Measurements from ENCODE around the gene MXRA7.
"Not testable (repeated sequence)": the region's sequence is repeated elsewhere in the genome, so short reads cannot be mapped to it uniquely, and the experiment has no call there.

The MXRA7 gene

DNA sequence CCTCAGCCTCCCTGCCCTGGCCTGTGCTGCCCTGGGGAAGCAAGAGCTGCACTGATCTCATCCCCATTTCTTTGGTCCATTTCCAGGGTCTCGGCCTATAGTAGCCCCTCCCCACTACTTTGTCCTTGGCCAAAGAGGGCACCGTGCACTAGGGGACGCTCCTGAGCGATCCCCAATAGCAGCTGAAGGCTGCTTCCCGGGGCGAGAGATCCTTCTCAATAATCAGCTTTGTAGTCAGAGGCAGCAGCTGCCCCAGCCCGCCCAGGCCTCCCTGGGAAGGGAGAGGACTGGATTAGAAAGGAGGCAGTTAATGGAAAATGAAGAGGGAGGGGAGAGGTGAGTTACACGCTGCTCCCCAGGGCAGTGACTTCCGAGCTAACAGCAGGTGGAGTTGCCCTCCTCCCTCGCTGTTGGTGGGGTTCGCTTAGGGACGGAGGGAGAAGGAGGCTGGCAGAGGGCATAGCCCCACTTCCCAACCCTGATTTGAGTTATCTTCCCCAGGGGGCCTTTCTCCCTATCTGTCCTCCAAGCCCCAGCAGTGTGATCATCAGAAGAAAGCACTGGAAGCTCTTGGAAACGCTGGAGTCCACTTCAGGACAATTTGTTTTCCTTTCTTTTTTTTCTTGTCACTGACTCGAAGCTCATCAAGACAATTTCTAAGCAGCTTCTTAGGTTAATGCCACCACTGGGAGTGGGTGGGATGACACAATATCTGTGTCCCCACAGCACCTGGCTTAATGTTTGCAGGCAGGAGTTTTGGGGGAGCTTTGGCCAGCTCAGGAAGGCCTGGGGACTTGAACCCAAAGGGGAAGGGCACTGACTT, 2.6 kb downstream of the MXRA7 start:
- no peak for DNase-seq (ENCODE audit: low read depth in 1 of 2, low spot score in 1 of 2)
- in situ Hi-C loops (cut with HindIII; ENCODE audit: low pct_unique_long_range_greater_than_20kb, low sequenced_read_pairs) = no loop called here
- TF ChIP-seq JUND (IDR thresholded peaks at IDR 0.05; ENCODE audit: low read depth) = no peak

DNA sequence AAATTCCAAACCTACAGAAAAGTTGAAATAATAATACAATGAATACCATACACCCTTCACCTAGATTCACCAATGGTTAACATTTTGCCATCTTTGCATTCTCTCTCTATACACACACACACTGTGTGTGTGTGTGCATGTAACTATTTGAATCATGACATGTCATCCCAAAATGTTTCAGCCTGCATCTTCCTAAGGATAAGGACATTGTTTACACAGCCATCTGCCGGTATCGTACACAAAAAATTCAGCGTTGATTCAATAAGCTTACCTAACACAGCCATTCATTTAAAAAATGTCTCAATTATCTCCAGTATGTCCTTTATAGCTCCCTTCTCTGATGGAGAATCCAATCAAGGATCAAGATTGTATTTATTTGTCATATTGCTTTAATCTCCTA, 3.9 kb downstream of the MXRA7 start:
- in situ Hi-C loops (cut with HindIII; ENCODE audit: low pct_unique_long_range_greater_than_20kb, low sequenced_read_pairs) = no loop called here
- no peak for TF ChIP-seq JUND (IDR thresholded peaks at IDR 0.05; ENCODE audit: low read depth)
- DNase-seq (ENCODE audit: low read depth in 1 of 2, low spot score in 1 of 2) = no peak

DNA sequence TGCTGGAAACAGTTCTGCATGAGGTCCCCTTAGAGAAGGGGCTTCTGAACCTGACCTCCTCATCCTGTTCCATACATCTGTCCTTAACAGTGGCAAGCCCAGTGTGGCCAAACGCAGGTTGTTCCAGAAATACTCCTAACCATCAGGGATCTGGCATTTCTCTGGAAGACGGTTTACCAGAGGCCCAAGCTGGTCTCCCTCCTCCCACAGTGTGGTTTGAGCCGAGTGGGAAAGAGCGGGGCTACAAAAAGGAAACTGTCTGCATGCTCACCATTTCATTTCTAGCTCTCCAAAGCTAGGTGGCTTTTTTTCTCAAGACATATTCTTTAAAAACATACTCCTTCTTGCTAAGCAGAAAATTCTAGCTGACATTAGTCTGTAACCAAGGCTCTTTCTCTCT, 6.0 kb downstream of the MXRA7 start:
- TF ChIP-seq JUND (IDR thresholded peaks at IDR 0.05; ENCODE audit: low read depth) = no peak
- in situ Hi-C loops (cut with HindIII; ENCODE audit: low pct_unique_long_range_greater_than_20kb, low sequenced_read_pairs) = no loop called here
- no peak for DNase-seq (ENCODE audit: low read depth in 1 of 2, low spot score in 1 of 2)

- DNase-seq (ENCODE audit: low read depth in 1 of 2, low spot score in 1 of 2) = no peak
- TF ChIP-seq JUND (IDR thresholded peaks at IDR 0.05; ENCODE audit: low read depth) = no peak
- in situ Hi-C loops (cut with HindIII; ENCODE audit: low pct_unique_long_range_greater_than_20kb, low sequenced_read_pairs) = no loop called here
Observed at GRCh38 chr17:76702941-76703637, 7.7 kb downstream of the MXRA7 start.

GRCh38 chr17:76702076-76702475, 8.7 kb downstream of the MXRA7 start:
- no peak for DNase-seq (ENCODE audit: low read depth in 1 of 2, low spot score in 1 of 2)

GRCh38 chr17:76701471-76701967, 9.2 kb downstream of the MXRA7 start:
- TF ChIP-seq JUND (IDR thresholded peaks at IDR 0.05; ENCODE audit: low read depth) = no peak

More at GRCh38 chr17:76702076-76702475, 8.7 kb downstream of the MXRA7 start:
- in situ Hi-C loops (cut with HindIII; ENCODE audit: low pct_unique_long_range_greater_than_20kb, low sequenced_read_pairs) = no loop called here
- no peak for TF ChIP-seq JUND (IDR thresholded peaks at IDR 0.05; ENCODE audit: low read depth)

DNA sequence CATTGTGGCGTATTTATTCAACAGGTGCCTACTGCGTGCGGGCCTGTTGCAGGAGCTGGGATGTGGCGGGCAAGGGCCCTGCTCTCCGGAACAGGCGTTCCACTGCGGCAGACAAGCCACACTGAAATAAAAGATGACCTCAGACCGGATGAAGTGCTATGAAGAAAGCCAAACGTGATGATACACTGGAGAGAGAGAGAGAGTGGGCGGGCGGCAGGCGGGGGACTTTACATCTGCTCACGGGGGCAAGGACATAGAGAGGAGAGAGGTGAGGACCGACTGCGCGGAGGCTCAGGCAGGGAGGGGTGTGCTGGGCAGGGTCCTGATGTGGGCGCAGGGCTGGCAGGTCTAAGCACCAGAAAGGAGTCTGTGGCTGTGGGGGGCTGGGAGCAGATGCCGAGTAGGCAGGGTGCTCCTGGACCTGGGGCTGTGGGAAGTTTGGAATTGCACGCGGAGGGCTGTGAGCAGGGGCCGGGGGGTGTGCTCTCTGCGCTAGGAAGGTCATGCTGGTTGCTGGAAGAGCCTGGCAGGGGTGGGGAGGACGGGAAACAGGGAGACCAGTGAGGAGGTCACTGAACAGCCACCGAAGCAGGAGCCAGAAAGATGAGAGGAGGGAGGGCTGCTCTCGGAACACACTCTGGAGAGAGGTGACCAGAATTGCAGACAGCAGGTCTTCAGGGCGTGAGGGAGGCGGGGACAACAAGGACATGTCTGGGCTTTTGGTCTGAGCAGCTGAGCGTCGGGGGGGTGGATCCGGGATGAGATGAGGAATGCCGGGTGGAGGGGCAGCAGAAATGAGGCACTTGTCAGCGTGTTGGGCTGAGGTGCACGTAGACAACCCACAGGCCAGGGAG, 9.9 kb downstream of the MXRA7 start:
- no peak for TF ChIP-seq JUND (IDR thresholded peaks at IDR 0.05; ENCODE audit: low read depth)
- DNase-seq (ENCODE audit: low read depth in 1 of 2, low spot score in 1 of 2) = no peak
- in situ Hi-C loops (cut with HindIII; ENCODE audit: low pct_unique_long_range_greater_than_20kb, low sequenced_read_pairs) = no loop called here

More at GRCh38 chr17:76701471-76701967, 9.2 kb downstream of the MXRA7 start:
- no peak for DNase-seq (ENCODE audit: low read depth in 1 of 2, low spot score in 1 of 2)
- in situ Hi-C loops (cut with HindIII; ENCODE audit: low pct_unique_long_range_greater_than_20kb, low sequenced_read_pairs) = no loop called here

- TF ChIP-seq JUND (IDR thresholded peaks at IDR 0.05; ENCODE audit: low read depth) = no peak
- in situ Hi-C loops (cut with HindIII; ENCODE audit: low pct_unique_long_range_greater_than_20kb, low sequenced_read_pairs) = no loop called here
Observed at GRCh38 chr17:76700270-76700616, 10.5 kb downstream of the MXRA7 start.

GRCh38 chr17:76698466-76698977, 12.2 kb downstream of the MXRA7 start:
- DNase-seq (ENCODE audit: low read depth in 1 of 2, low spot score in 1 of 2); in situ Hi-C loops (cut with HindIII; ENCODE audit: low pct_unique_long_range_greater_than_20kb, low sequenced_read_pairs): not testable (repeated sequence)

More at GRCh38 chr17:76700270-76700616, 10.5 kb downstream of the MXRA7 start:
- DNase-seq (ENCODE audit: low read depth in 1 of 2, low spot score in 1 of 2) = no peak

DNA sequence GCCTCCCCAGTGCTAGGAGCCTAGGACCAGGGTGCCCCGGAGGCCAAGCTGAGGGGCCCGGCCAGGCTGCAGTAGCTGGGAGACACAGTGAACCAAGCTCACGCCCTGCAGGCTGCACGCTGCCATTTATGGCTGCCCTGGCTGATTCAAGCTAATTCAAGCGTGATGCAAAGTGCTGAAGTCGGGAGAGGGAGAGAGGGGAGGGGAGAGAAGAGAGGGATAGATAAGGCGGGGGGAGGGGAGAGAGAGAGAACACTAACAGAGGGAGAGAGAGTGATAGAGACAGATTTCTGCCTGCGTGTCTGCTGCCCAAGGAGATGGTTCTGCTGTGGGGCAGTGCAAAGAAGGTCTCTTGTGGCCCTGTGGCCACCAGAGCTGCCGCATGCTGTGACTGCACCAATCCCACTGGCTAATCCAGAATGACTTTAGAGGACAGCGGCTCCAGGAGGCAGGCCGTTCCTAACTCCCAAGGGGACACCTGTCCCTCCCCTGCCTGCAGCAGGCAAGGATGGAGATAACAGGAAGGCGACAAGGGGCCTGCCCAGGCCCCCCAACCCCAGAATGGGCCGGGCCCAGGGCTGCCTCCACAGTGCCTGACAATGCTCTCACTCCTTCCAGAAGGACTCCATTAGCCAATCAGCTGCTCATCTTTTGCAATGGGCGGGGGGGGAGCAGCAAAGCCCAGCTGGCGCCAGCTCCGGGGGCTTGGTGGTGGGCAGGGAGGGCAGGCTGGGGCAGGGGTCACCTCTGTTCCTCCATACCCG, 12.9 kb downstream of the MXRA7 start:
- no peak for TF ChIP-seq JUND (IDR thresholded peaks at IDR 0.05; ENCODE audit: low read depth)
- in situ Hi-C loops (cut with HindIII; ENCODE audit: low pct_unique_long_range_greater_than_20kb, low sequenced_read_pairs) = no loop called here
- DNase-seq (ENCODE audit: low read depth in 1 of 2, low spot score in 1 of 2) = no peak

DNA sequence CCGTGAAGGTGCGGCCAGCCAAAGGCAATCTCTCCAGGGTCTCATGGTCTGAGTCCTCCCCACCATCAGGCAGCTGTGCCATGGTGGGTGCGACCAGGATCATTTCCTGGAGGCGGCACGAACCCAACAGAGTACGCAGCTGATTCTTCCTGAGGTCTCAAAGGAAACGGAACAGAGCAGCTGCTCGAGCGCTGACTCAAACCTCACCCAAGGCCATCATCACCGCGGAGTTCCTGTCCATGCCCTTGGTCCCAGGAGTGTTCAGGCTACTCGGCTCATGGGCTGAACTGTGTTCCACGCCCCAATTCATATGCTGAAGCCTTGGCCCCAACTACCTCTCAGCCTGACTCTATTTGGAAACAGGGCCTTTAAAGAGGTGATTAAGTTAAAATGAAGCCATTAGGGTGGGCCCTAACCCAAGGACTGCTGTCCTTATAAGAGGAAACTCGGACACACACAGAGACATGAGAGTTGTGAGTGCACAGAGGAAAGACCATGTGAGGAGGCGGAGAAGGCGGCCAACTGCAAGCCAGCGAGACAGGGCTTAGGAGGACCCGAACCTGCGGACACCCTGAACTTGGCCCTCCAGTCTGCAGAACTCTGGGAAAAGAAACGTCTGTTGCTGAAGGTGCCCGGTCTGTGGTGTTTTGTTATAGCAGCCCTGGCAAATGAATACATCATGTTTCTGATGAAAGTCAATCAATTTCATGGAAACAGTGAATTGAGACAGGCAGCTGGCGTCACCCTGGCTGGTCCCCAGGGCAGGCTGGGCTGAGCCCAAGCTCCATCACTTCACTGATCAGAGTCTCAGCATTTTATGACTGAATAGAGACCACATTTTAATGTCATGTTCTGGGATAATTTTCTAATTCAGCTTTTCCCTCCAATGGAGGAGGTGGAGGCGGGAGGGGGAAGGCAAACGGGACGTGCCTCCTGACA, 13.7 kb downstream of the MXRA7 start:
- no peak for DNase-seq (ENCODE audit: low read depth in 1 of 2, low spot score in 1 of 2)
- in situ Hi-C loops (cut with HindIII; ENCODE audit: low pct_unique_long_range_greater_than_20kb, low sequenced_read_pairs) = no loop called here
- no peak for TF ChIP-seq JUND (IDR thresholded peaks at IDR 0.05; ENCODE audit: low read depth)

Measured in T47D (cell line).